VCaP (cell line): ENCODE data around the gene RCSD1.

Experiments used
- H3K27ac ChIP-seq: fragments of 450-650 bp; 2 replicates; pipeline ENCODE4 v1.5.1; 2017
- TF ChIP-seq, protein P1 (sequence below): fragments of 450-650 bp; conservative IDR thresholded peaks from 2 replicates; pipeline ENCODE4 v1.5.1; 2017; ENCODE audit warnings: mild to moderate bottlenecking, moderate library complexity

RCSD1 gene

GRCh38 chr1:167651161-167651693, 21.2 kb downstream of the RCSD1 start:
- no peak overlapping the region for H3K27ac ChIP-seq
- TF ChIP-seq, protein P1, sequence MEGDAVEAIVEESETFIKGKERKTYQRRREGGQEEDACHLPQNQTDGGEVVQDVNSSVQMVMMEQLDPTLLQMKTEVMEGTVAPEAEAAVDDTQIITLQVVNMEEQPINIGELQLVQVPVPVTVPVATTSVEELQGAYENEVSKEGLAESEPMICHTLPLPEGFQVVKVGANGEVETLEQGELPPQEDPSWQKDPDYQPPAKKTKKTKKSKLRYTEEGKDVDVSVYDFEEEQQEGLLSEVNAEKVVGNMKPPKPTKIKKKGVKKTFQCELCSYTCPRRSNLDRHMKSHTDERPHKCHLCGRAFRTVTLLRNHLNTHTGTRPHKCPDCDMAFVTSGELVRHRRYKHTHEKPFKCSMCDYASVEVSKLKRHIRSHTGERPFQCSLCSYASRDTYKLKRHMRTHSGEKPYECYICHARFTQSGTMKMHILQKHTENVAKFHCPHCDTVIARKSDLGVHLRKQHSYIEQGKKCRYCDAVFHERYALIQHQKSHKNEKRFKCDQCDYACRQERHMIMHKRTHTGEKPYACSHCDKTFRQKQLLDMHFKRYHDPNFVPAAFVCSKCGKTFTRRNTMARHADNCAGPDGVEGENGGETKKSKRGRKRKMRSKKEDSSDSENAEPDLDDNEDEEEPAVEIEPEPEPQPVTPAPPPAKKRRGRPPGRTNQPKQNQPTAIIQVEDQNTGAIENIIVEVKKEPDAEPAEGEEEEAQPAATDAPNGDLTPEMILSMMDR, result no peak

DNA sequence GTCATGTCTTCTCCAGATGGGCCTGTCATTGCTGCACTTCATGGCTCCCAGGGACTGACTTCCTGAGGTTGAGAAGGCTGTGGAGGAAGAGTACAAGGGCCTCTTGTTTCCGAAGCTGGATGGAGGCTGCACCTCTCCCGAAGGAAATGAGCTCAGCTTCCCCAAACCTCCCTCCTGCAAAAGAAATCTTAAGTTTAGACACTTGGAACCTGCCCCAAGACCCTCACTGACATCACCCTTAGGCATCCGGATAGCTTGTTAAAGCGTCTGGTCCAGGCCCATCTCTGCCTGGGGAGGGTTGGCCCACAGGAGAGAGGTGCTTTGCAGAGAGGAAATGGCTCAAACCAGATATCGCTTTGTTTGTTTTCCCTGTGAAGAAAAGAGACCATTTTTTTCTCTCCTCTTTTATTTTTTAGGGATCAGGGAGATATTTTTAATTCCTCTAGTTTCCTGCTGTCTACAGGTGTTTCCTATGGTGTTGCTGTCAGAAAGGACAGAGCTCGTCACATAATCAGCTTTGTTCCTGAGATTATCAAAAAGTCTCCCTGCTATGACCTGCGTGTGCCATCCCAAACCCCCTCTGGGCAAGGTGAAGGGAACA, 25.0 kb downstream of the RCSD1 start:
- no peak overlapping the region for H3K27ac ChIP-seq
- TF ChIP-seq, protein P1, result no peak

GRCh38 chr1:167656657-167657056, 26.6 kb downstream of the RCSD1 start:
- TF ChIP-seq, protein P1, result no peak
- no peak overlapping the region for H3K27ac ChIP-seq

GRCh38 chr1:167658574-167659328, 28.7 kb downstream of the RCSD1 start:
- no peak overlapping the region for H3K27ac ChIP-seq
- TF ChIP-seq, protein P1, result no peak

GRCh38 chr1:167659450-167659849, 29.4 kb downstream of the RCSD1 start:
- no peak overlapping the region for H3K27ac ChIP-seq
- TF ChIP-seq, protein P1, result no peak

- TF ChIP-seq, protein P1, result no peak
- no peak overlapping the region for H3K27ac ChIP-seq
These were observed 29.8 kb downstream of the RCSD1 start for GRCh38 chr1:167659881-167660280.

GRCh38 chr1:167661527-167662426, 31.7 kb downstream of the RCSD1 start:
- no peak overlapping the region for H3K27ac ChIP-seq
- TF ChIP-seq, protein P1, result no peak
